ENCODE results near the gene NGB.
"Not testable (repeated sequence)": the region's sequence is repeated elsewhere in the genome, so short reads cannot be mapped to it uniquely, and the experiment has no call there.

NGB gene

GRCh38 chr14:77299771-77300170 is 28.8 kb upstream of the NGB start:
- Histone ChIP-seq H3K4me1 (ENCODE audit: control insufficient read depth, insufficient read depth, low read length, poor library complexity, severe bottlenecking) (no peaks in the 10 kb centered on the region), H3K36me3 (ENCODE audit: control insufficient read depth, insufficient read depth, low read length) (no peaks in the 10 kb centered on the region), H3K4me3 (ENCODE audit: insufficient read depth, low read depth, low read length, poor library complexity, severe bottlenecking) (no peak overlapping the region), H3K27me3 (replicated peaks; ENCODE audit: control insufficient read depth, insufficient read depth, low read length, poor library complexity, severe bottlenecking) (no peaks in the 10 kb centered on the region), H3K9me3 (ENCODE audit: control insufficient read depth, low read length) (no peaks in the 10 kb centered on the region), H3K27ac (ENCODE audit: insufficient read depth, low read length, poor library complexity, severe bottlenecking) (no peak overlapping the region)
- DNase-seq, result no peak

- Histone ChIP-seq H3K4me1 (ENCODE audit: control insufficient read depth, insufficient read depth, low read length, poor library complexity, severe bottlenecking) (no peaks in the 10 kb centered on the region), H3K27me3 (replicated peaks; ENCODE audit: control insufficient read depth, insufficient read depth, low read length, poor library complexity, severe bottlenecking) (no peaks in the 10 kb centered on the region), H3K27ac (ENCODE audit: insufficient read depth, low read length, poor library complexity, severe bottlenecking) (no peak overlapping the region), H3K4me3 (ENCODE audit: insufficient read depth, low read depth, low read length, poor library complexity, severe bottlenecking) (no peak overlapping the region), H3K9me3 (ENCODE audit: control insufficient read depth, low read length) (no peaks in the 10 kb centered on the region), H3K36me3 (ENCODE audit: control insufficient read depth, insufficient read depth, low read length) (no peaks in the 10 kb centered on the region)
- DNase-seq, result no peak
These were observed 25.9 kb upstream of the NGB start for GRCh38 chr14:77296906-77297305.

GRCh38 chr14:77296155-77296554 is 25.1 kb upstream of the NGB start:
- H3K4me1 ChIP-seq (ENCODE audit: control insufficient read depth, insufficient read depth, low read length, poor library complexity, severe bottlenecking), result no peaks in the 10 kb centered on the region
- no peak overlapping the region for H3K27ac ChIP-seq (ENCODE audit: insufficient read depth, low read length, poor library complexity, severe bottlenecking)
- no peaks in the 10 kb centered on the region for H3K9me3 ChIP-seq (ENCODE audit: control insufficient read depth, low read length)
- no peaks in the 10 kb centered on the region for H3K27me3 ChIP-seq (replicated peaks; ENCODE audit: control insufficient read depth, insufficient read depth, low read length, poor library complexity, severe bottlenecking)
- no peak for DNase-seq
- H3K36me3 ChIP-seq (ENCODE audit: control insufficient read depth, insufficient read depth, low read length), result no peaks in the 10 kb centered on the region
- H3K4me3 ChIP-seq (ENCODE audit: insufficient read depth, low read depth, low read length, poor library complexity, severe bottlenecking), result no peak overlapping the region

GRCh38 chr14:77290705-77291104 is 19.7 kb upstream of the NGB start:
- Histone ChIP-seq H3K4me1 (ENCODE audit: control insufficient read depth, insufficient read depth, low read length, poor library complexity, severe bottlenecking) (no peaks in the 10 kb centered on the region), H3K27ac (ENCODE audit: insufficient read depth, low read length, poor library complexity, severe bottlenecking) (no peak overlapping the region), H3K9me3 (ENCODE audit: control insufficient read depth, low read length) (no peaks in the 10 kb centered on the region), H3K27me3 (replicated peaks; ENCODE audit: control insufficient read depth, insufficient read depth, low read length, poor library complexity, severe bottlenecking) (no peaks in the 10 kb centered on the region), H3K4me3 (ENCODE audit: insufficient read depth, low read depth, low read length, poor library complexity, severe bottlenecking) (no peak overlapping the region), H3K36me3 (ENCODE audit: control insufficient read depth, insufficient read depth, low read length) (peaks cover 13% of the 10 kb centered on the region)
- DNase-seq, result no peak

GRCh38 chr14:77286576-77286975 is 15.6 kb upstream of the NGB start:
- H3K9me3 ChIP-seq (ENCODE audit: control insufficient read depth, low read length), result no peaks in the 10 kb centered on the region
- no peak overlapping the region for H3K27ac ChIP-seq (ENCODE audit: insufficient read depth, low read length, poor library complexity, severe bottlenecking)
- no peak overlapping the region for H3K4me3 ChIP-seq (ENCODE audit: insufficient read depth, low read depth, low read length, poor library complexity, severe bottlenecking)
- no peaks in the 10 kb centered on the region for H3K4me1 ChIP-seq (ENCODE audit: control insufficient read depth, insufficient read depth, low read length, poor library complexity, severe bottlenecking)
- no peaks in the 10 kb centered on the region for H3K27me3 ChIP-seq (replicated peaks; ENCODE audit: control insufficient read depth, insufficient read depth, low read length, poor library complexity, severe bottlenecking)
- peaks cover 13% of the 10 kb centered on the region for H3K36me3 ChIP-seq (ENCODE audit: control insufficient read depth, insufficient read depth, low read length)
- DNase-seq, result no peak

DNA sequence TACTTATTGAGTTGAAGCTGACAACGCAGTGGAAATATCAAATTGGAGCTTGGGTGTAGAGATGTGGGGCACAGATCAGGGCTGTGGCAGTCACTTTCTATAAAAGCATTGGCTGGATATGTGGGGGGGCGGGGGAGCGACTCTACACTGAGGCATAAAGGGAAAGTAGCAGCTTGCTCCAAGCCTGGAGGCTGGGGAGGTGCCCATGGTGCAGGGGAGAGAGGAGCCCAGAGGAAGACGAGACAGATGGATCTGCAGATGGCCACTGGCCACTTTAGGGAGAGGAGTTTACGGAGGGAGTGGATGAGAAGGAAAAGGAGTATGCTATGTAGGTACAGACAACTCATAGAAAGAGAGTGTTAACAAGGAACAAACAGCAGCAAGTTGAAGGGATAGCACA is 13.5 kb upstream of the NGB start:
- Histone ChIP-seq H3K36me3 (ENCODE audit: control insufficient read depth, insufficient read depth, low read length) (peaks cover 13% of the 10 kb centered on the region), H3K27ac (ENCODE audit: insufficient read depth, low read length, poor library complexity, severe bottlenecking) (no peak overlapping the region), H3K27me3 (replicated peaks; ENCODE audit: control insufficient read depth, insufficient read depth, low read length, poor library complexity, severe bottlenecking) (no peaks in the 10 kb centered on the region)

DNA sequence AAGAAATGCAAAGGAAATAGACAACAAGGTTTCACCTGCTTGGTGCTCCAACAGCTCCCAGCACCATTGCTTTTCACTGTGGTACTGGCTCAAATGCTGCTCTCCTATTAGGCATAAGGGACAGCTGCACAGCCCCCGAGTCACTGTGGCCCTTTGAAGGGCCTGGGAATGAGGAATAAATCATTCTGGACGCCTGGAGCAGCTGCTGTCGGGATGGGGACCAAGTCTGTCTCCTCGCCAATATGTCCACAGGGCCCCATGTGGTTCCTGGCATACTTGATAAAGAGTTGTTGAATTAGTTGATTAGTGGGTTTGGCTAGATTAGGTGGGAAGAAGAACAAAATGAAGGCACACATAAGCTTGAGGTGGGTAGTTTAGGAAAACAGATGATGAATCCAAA is 13.1 kb upstream of the NGB start:
- no peaks in the 10 kb centered on the region for H3K9me3 ChIP-seq (ENCODE audit: control insufficient read depth, low read length)
- no peak for DNase-seq
- H3K36me3 ChIP-seq (ENCODE audit: control insufficient read depth, insufficient read depth, low read length), result peaks cover 13% of the 10 kb centered on the region
- H3K4me1 ChIP-seq (ENCODE audit: control insufficient read depth, insufficient read depth, low read length, poor library complexity, severe bottlenecking), result no peaks in the 10 kb centered on the region
- no peak overlapping the region for H3K27ac ChIP-seq (ENCODE audit: insufficient read depth, low read length, poor library complexity, severe bottlenecking)
- no peak overlapping the region for H3K4me3 ChIP-seq (ENCODE audit: insufficient read depth, low read depth, low read length, poor library complexity, severe bottlenecking)
- no peaks in the 10 kb centered on the region for H3K27me3 ChIP-seq (replicated peaks; ENCODE audit: control insufficient read depth, insufficient read depth, low read length, poor library complexity, severe bottlenecking)

More for the DNA sequence above, 13.5 kb upstream of the NGB start:
- no peak overlapping the region for H3K4me3 ChIP-seq (ENCODE audit: insufficient read depth, low read depth, low read length, poor library complexity, severe bottlenecking)
- no peaks in the 10 kb centered on the region for H3K9me3 ChIP-seq (ENCODE audit: control insufficient read depth, low read length)
- no peaks in the 10 kb centered on the region for H3K4me1 ChIP-seq (ENCODE audit: control insufficient read depth, insufficient read depth, low read length, poor library complexity, severe bottlenecking)
- DNase-seq, result no peak

DNA sequence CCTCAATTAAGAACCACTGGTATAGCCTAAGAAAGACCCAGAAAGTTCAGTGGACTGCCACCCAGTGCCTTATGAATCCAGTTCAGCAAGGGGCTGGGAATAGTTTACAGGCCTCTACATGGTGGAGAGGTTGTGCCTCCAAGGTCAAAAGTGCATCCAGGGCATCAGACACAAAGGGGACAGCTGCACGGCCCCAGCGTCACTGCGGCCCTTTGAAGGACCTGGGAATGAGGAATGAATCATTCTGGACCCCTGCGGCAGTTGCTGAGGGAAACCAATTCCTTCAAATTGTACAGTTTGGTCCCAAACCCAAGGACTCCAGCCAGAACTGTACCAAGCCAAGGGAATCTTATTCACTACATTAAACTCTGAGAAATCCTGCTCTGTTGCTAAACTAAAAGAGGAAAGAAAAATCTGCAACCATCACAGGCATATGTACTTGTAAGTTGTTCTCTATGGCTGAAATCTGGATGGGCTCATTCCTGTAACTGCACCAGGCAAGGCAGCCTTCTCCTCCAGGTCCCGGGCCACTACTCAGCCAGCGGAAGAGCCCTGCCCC is 10.9 kb upstream of the NGB start:
- Histone ChIP-seq H3K36me3 (ENCODE audit: control insufficient read depth, insufficient read depth, low read length) (peaks cover 10% of the 10 kb centered on the region), H3K4me1 (ENCODE audit: control insufficient read depth, insufficient read depth, low read length, poor library complexity, severe bottlenecking) (no peaks in the 10 kb centered on the region), H3K9me3 (ENCODE audit: control insufficient read depth, low read length) (no peaks in the 10 kb centered on the region), H3K27ac (ENCODE audit: insufficient read depth, low read length, poor library complexity, severe bottlenecking) (no peak overlapping the region), H3K27me3 (replicated peaks; ENCODE audit: control insufficient read depth, insufficient read depth, low read length, poor library complexity, severe bottlenecking) (no peaks in the 10 kb centered on the region), H3K4me3 (ENCODE audit: insufficient read depth, low read depth, low read length, poor library complexity, severe bottlenecking) (no peak overlapping the region)
- DNase-seq, result no peak

GRCh38 chr14:77280921-77281320 is 9.9 kb upstream of the NGB start:
- H3K27me3 ChIP-seq (replicated peaks; ENCODE audit: control insufficient read depth, insufficient read depth, low read length, poor library complexity, severe bottlenecking); H3K4me1 ChIP-seq (ENCODE audit: control insufficient read depth, insufficient read depth, low read length, poor library complexity, severe bottlenecking); H3K9me3 ChIP-seq (ENCODE audit: control insufficient read depth, low read length); H3K4me3 ChIP-seq (ENCODE audit: insufficient read depth, low read depth, low read length, poor library complexity, severe bottlenecking); H3K27ac ChIP-seq (ENCODE audit: insufficient read depth, low read length, poor library complexity, severe bottlenecking); H3K36me3 ChIP-seq (ENCODE audit: control insufficient read depth, insufficient read depth, low read length); DNase-seq: not testable (repeated sequence)

GRCh38 chr14:77279719-77280118 is 8.7 kb upstream of the NGB start:
- H3K9me3 ChIP-seq (ENCODE audit: control insufficient read depth, low read length), result no peaks in the 10 kb centered on the region
- no peaks in the 10 kb centered on the region for H3K4me1 ChIP-seq (ENCODE audit: control insufficient read depth, insufficient read depth, low read length, poor library complexity, severe bottlenecking)
- no peaks in the 10 kb centered on the region for H3K36me3 ChIP-seq (ENCODE audit: control insufficient read depth, insufficient read depth, low read length)
- no peak overlapping the region for H3K27ac ChIP-seq (ENCODE audit: insufficient read depth, low read length, poor library complexity, severe bottlenecking)
- H3K4me3 ChIP-seq (ENCODE audit: insufficient read depth, low read depth, low read length, poor library complexity, severe bottlenecking), result no peak overlapping the region
- DNase-seq, result no peak
- no peaks in the 10 kb centered on the region for H3K27me3 ChIP-seq (replicated peaks; ENCODE audit: control insufficient read depth, insufficient read depth, low read length, poor library complexity, severe bottlenecking)
